NCI-H146 treated with DMSO at 0.1 percent for 48 hours (cell line): Measurements from ENCODE around the gene ZC2HC1C.

Experiments used
- DNase-seq: peaks from one replicate; lab custom pipeline; 2025; ENCODE audit not compliant: unreplicated experiment; lab: John Stamatoyannopoulos, UW

The ZC2HC1C gene

GRCh38 chr14:75069121-75069810 lies at the start of gene ZC2HC1C:
TSS of gene ZC2HC1C (plus strand) at chr14:75069641. CDS start at chr14:75070574, 933 bp downstream.
- DNase-seq = peak; percentile 72

- DNase-seq = no peak
Measured at GRCh38 chr14:75022655-75023054, 46.8 kb upstream of the ZC2HC1C start.

- no peak for DNase-seq
Measured at GRCh38 chr14:75023108-75023507, 46.3 kb upstream of the ZC2HC1C start.

GRCh38 chr14:75025082-75025481 lies 44.4 kb upstream of the ZC2HC1C start:
- DNase-seq = no peak

- DNase-seq = no peak
Measured at GRCh38 chr14:75025876-75026275, 43.6 kb upstream of the ZC2HC1C start.

- no peak for DNase-seq
Measured at GRCh38 chr14:75030147-75030546, 39.3 kb upstream of the ZC2HC1C start.

GRCh38 chr14:75032939-75033338 lies 36.5 kb upstream of the ZC2HC1C start:
- no peak for DNase-seq

GRCh38 chr14:75040507-75040906 lies 28.9 kb upstream of the ZC2HC1C start:
- DNase-seq = no peak

GRCh38 chr14:75040959-75041358 lies 28.5 kb upstream of the ZC2HC1C start:
- DNase-seq = no peak

- no peak for DNase-seq
Measured at GRCh38 chr14:75041613-75042012, 27.8 kb upstream of the ZC2HC1C start.

GRCh38 chr14:75042035-75042434 lies 27.4 kb upstream of the ZC2HC1C start:
- DNase-seq = no peak

- DNase-seq = no peak
Measured at GRCh38 chr14:75044322-75044721, 25.1 kb upstream of the ZC2HC1C start.

- DNase-seq = no peak
Measured at GRCh38 chr14:75044752-75045151, 24.7 kb upstream of the ZC2HC1C start.

- no peak for DNase-seq
Measured at GRCh38 chr14:75046275-75046674, 23.2 kb upstream of the ZC2HC1C start.

GRCh38 chr14:75046899-75047298 lies 22.5 kb upstream of the ZC2HC1C start:
- no peak for DNase-seq

- no peak for DNase-seq
Measured at GRCh38 chr14:75047506-75047905, 21.9 kb upstream of the ZC2HC1C start.

- no peak for DNase-seq
Measured at GRCh38 chr14:75048101-75048500, 21.3 kb upstream of the ZC2HC1C start.

- DNase-seq = no peak
Measured at GRCh38 chr14:75049136-75049535, 20.3 kb upstream of the ZC2HC1C start.

- no peak for DNase-seq
Measured at GRCh38 chr14:75049731-75050201, 19.7 kb upstream of the ZC2HC1C start.

GRCh38 chr14:75050852-75051555 lies 18.4 kb upstream of the ZC2HC1C start, which contains the start of gene MLH3:
TSS of gene MLH3 (minus strand) at chr14:75051467. CDS start at chr14:75049655, 1,812 bp downstream.
- peak; percentile 41 for DNase-seq

- DNase-seq = no peak
Measured at GRCh38 chr14:75051556-75051899, 17.9 kb upstream of the ZC2HC1C start.
